HepG2 (cell line): ENCODE measurements around the gene IER5L. TPM values are rescaled to one million over a fixed set of nuclear protein-coding genes. Genes with fewer than 3 reads are reported as not detected.

Source experiments
- AHR ChIP-seq: IDR thresholded peaks from 2 replicates; pipeline ENCODE4 v1.6.1; 2018; ENCODE audit warnings: missing genetic modification reagents, missing compliant biosample characterization
- ATF2 ChIP-seq: sonication (generic); formaldehyde crosslinking; IDR thresholded peaks from 2 replicates; pipeline ENCODE4 v1.4.0; 2020; ENCODE audit warnings: missing genetic modification reagents
- BHLHE40 ChIP-seq: IDR thresholded peaks from 2 replicates; pipeline ENCODE4 v1.6.1; 2011; ENCODE audit warnings: low read length, improper control_type of control experiment
- ELF4 ChIP-seq: sonication (generic); formaldehyde crosslinking; IDR thresholded peaks from 2 replicates; pipeline ENCODE4 v1.5.0; 2020; ENCODE audit warnings: missing genetic modification reagents, mild to moderate bottlenecking, moderate library complexity, borderline replicate concordance
- FOSL2 ChIP-seq: sonication (generic); formaldehyde crosslinking; IDR thresholded peaks from 2 replicates; pipeline ENCODE4 v1.4.0; 2020; ENCODE audit warnings: missing genetic modification reagents
- KDM4B ChIP-seq: sonication (generic); formaldehyde crosslinking; IDR thresholded peaks from 2 replicates; pipeline ENCODE4 v1.4.0; 2020; ENCODE audit warnings: missing genetic modification reagents
- RFX1 ChIP-seq: fragments of 450-650 bp; IDR thresholded peaks from 2 replicates; pipeline ENCODE4 v1.6.1; 2017
- TGIF2 ChIP-seq: IDR thresholded peaks from 2 replicates; pipeline ENCODE4 v1.6.1; 2016; ENCODE audit warnings: control low read depth, missing compliant biosample characterization
- TOE1 ChIP-seq: sonication (generic); formaldehyde crosslinking; IDR thresholded peaks from 2 replicates; pipeline ENCODE4 v1.4.0; 2020; ENCODE audit warnings: mild to moderate bottlenecking, missing genetic modification reagents
- TOPORS ChIP-seq: sonication (generic); formaldehyde crosslinking; IDR thresholded peaks from 2 replicates; pipeline ENCODE4 v1.8.0; 2023; ENCODE audit warnings: mild to moderate bottlenecking, missing genetic modification reagents
- ZBTB21 ChIP-seq: sonication (generic); formaldehyde crosslinking; IDR thresholded peaks from 2 replicates; pipeline ENCODE4 v1.4.0; 2020; ENCODE audit warnings: missing genetic modification reagents
- ZHX1 ChIP-seq: sonication (generic); formaldehyde crosslinking; IDR thresholded peaks from 2 replicates; pipeline ENCODE4 v1.8.1; 2022; ENCODE audit warnings: low read depth, mild to moderate bottlenecking, missing genetic modification reagents
- ZNF337 ChIP-seq: sonication (generic); formaldehyde crosslinking; IDR thresholded peaks from 2 replicates; pipeline ENCODE4 v1.5.1; 2020; ENCODE audit warnings: missing genetic modification reagents, low read depth, mild to moderate bottlenecking, borderline replicate concordance
- ZNF460 ChIP-seq: sonication (generic); formaldehyde crosslinking; IDR thresholded peaks from 2 replicates; pipeline ENCODE4 v1.5.1; 2020; ENCODE audit warnings: missing genetic modification reagents, mild to moderate bottlenecking, borderline replicate concordance
- ZNF879 ChIP-seq: sonication (generic); formaldehyde crosslinking; IDR thresholded peaks from 2 replicates; pipeline ENCODE4 v1.8.1; 2023; ENCODE audit warnings: missing genetic modification reagents
- polyA plus RNA-seq, 8 experiments: library from polyadenylated mRNA; depleted of rRNA in 3 of 8; stranded (reverse) in 7 of 8; unstranded in 1 of 8; fragments of >200 nt; fragmentation: Illumina TruSeq in 4 of 8; extraction: Trizol in 4 of 8; gene quantifications; 2 replicates each; pipeline versions ENCODE4 v1.2.1 to v1.2.3, GENCODE V29; 2011 to 2016; ENCODE audit warnings: low read depth in 4 of 8, missing spikeins in 1 of 8, mixed read lengths in 1 of 8; ENCODE audit not compliant: insufficient read depth in 1 of 8
- total RNA-seq, 5 experiments: library from RNA; depleted of rRNA; stranded (reverse); fragments of >200 nt; fragmentation: Illumina TruSeq; extraction: Trizol; gene quantifications; 2 replicates each; pipeline ENCODE4 v1.2.3, GENCODE V29; 2016; ENCODE audit warnings: low read depth in 1 of 5
- TF ChIP-seq, protein P1 (sequence below): sonication (generic); formaldehyde crosslinking; IDR thresholded peaks from 2 replicates; pipeline ENCODE4 v1.4.0; 2020; ENCODE audit warnings: mild to moderate bottlenecking, missing genetic modification reagents, borderline replicate concordance
- TF ChIP-seq, protein P2 (sequence below): sonication (generic); formaldehyde crosslinking; IDR thresholded peaks from 2 replicates; pipeline ENCODE4 v1.5.0; 2020; ENCODE audit warnings: missing genetic modification reagents, mild to moderate bottlenecking, borderline replicate concordance
- TF ChIP-seq, protein P3 (sequence below): sonication (generic); formaldehyde crosslinking; IDR thresholded peaks from 2 replicates; pipeline ENCODE4 v1.4.0; 2020; ENCODE audit warnings: mild to moderate bottlenecking, low read depth, missing genetic modification reagents

IER5L gene
- total and polyA plus RNA-seq, 2 of the 13 experiments (the other 11 are each of a cell fraction or from before 2014, with no cell fraction given), result 1.8 to 3.3 TPM

GRCh38 chr9:129175825-129176633 is 2.0 kb downstream of the IER5L start (continued):
- TF ChIP-seq, protein P1, sequence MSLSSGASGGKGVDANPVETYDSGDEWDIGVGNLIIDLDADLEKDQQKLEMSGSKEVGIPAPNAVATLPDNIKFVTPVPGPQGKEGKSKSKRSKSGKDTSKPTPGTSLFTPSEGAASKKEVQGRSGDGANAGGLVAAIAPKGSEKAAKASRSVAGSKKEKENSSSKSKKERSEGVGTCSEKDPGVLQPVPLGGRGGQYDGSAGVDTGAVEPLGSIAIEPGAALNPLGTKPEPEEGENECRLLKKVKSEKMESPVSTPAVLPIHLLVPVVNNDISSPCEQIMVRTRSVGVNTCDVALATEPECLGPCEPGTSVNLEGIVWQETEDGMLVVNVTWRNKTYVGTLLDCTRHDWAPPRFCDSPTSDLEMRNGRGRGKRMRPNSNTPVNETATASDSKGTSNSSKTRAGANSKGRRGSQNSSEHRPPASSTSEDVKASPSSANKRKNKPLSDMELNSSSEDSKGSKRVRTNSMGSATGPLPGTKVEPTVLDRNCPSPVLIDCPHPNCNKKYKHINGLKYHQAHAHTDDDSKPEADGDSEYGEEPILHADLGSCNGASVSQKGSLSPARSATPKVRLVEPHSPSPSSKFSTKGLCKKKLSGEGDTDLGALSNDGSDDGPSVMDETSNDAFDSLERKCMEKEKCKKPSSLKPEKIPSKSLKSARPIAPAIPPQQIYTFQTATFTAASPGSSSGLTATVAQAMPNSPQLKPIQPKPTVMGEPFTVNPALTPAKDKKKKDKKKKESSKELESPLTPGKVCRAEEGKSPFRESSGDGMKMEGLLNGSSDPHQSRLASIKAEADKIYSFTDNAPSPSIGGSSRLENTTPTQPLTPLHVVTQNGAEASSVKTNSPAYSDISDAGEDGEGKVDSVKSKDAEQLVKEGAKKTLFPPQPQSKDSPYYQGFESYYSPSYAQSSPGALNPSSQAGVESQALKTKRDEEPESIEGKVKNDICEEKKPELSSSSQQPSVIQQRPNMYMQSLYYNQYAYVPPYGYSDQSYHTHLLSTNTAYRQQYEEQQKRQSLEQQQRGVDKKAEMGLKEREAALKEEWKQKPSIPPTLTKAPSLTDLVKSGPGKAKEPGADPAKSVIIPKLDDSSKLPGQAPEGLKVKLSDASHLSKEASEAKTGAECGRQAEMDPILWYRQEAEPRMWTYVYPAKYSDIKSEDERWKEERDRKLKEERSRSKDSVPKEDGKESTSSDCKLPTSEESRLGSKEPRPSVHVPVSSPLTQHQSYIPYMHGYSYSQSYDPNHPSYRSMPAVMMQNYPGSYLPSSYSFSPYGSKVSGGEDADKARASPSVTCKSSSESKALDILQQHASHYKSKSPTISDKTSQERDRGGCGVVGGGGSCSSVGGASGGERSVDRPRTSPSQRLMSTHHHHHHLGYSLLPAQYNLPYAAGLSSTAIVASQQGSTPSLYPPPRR (CRISPR knock-in tag), result no peak
- peak; percentile 48; the same call in 1 of the 2 replicates for TF ChIP-seq ELF4 (CRISPR knock-in tag)
- TF ChIP-seq KDM4B, result no peak
- TF ChIP-seq, protein P2, sequence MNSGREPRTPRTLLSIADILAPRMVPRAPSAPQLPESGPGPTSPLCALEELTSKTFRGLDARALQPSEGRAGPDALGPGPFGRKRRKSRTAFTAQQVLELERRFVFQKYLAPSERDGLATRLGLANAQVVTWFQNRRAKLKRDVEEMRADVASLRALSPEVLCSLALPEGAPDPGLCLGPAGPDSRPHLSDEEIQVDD (CRISPR knock-in tag), result no peak
- no peak for TF ChIP-seq TOE1 (CRISPR knock-in tag)
- TF ChIP-seq ZNF337 (CRISPR knock-in tag), result no peak
- no peak for TF ChIP-seq TGIF2
- no peak for TF ChIP-seq ZNF460
- TF ChIP-seq, protein P3, sequence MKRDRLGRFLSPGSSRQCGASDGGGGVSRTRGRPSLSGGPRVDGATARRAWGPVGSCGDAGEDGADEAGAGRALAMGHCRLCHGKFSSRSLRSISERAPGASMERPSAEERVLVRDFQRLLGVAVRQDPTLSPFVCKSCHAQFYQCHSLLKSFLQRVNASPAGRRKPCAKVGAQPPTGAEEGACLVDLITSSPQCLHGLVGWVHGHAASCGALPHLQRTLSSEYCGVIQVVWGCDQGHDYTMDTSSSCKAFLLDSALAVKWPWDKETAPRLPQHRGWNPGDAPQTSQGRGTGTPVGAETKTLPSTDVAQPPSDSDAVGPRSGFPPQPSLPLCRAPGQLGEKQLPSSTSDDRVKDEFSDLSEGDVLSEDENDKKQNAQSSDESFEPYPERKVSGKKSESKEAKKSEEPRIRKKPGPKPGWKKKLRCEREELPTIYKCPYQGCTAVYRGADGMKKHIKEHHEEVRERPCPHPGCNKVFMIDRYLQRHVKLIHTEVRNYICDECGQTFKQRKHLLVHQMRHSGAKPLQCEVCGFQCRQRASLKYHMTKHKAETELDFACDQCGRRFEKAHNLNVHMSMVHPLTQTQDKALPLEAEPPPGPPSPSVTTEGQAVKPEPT, result no peak
- TF ChIP-seq ATF2 (CRISPR knock-in tag), result no peak
- TF ChIP-seq AHR (CRISPR knock-in tag), result no peak
- TF ChIP-seq FOSL2 (CRISPR knock-in tag), result peak; percentile 44; the same call in 1 of the 2 replicates
- TF ChIP-seq TOPORS (CRISPR knock-in tag), result no peak
- no peak for TF ChIP-seq ZHX1 (CRISPR knock-in tag)
- TF ChIP-seq ZNF879 (CRISPR knock-in tag), result no peak
- no peak for TF ChIP-seq BHLHE40
- TF ChIP-seq ZBTB21 (CRISPR knock-in tag), result no peak
- TF ChIP-seq RFX1, result no peak
